ENCODE results near the gene TBC1D10A. TPM values are rescaled to one million over a fixed set of nuclear protein-coding genes. Genes with fewer than 3 reads are reported as not detected.
A peak's percentile ranks its signal among the peaks of the same experiment; 100 is the strongest.

Gene TBC1D10A
- total RNA-seq, 1 experiment from 2014 or later = 18.6 TPM

DNA sequence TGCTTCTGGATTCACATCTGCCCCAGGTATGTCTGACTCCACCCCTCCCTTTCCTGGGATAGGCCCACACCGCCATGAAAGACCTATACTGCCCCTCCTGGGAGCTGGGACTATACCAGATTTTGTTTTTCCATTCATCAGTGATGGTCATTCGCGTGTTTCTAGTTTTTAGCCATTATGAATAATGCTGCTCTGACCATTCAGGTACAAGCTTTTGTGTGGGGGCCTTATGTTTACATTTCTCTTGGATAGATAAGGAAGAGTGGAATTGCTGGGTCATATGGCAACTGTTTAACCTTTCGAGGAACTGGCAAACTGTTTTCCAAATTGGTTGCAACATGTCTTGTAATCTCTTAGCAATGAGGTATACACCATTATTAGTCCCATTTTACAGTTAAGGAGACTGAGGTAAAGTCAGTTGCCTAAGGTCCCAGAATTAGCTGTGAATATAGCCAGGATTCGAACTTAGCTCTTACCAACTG, 1.2 kb upstream of the TBC1D10A start:
- intact Hi-C loops (cut with micrococcal nuclease) = loop anchor here (1.0 kb wide), 1 partner anchor 39 kb away; the partner anchor contains the start of gene CASTOR1
- H2AFZ ChIP-seq (ENCODE audit: low read depth, low read length, poor library complexity, severe bottlenecking) = no peak overlapping the region
- peak overlapping the region; percentile 84 for H3K4me2 ChIP-seq (ENCODE audit: low read length)
- POLR2A ChIA-PET = interaction anchor here (0.6 to 2.1 kb wide), 5 partner anchors 9 to 96 kb away, joined by 3 to 7 read pairs (median 7); partner anchors contain the start of genes CCDC157 and SF3A1
- TF ChIP-seq CEBPB (IDR thresholded peaks at IDR 0.05; ENCODE audit: low read depth) (no peak), YY1 (IDR thresholded peaks at IDR 0.05; ENCODE audit: extremely low read depth, insufficient replicate concordance, low read depth, low read length) (peak; percentile 11), SP1 (IDR thresholded peaks at IDR 0.05; ENCODE audit: low read depth) (0 out of 2 replicates have a peak, but pooled peaks have one; percentile 14), RAD21 (IDR thresholded peaks at IDR 0.05; ENCODE audit: low read depth) (peak; percentile 76), SRF (IDR thresholded peaks at IDR 0.05; ENCODE audit: low read depth) (no peak)
- TF ChIP-seq, protein P1, sequence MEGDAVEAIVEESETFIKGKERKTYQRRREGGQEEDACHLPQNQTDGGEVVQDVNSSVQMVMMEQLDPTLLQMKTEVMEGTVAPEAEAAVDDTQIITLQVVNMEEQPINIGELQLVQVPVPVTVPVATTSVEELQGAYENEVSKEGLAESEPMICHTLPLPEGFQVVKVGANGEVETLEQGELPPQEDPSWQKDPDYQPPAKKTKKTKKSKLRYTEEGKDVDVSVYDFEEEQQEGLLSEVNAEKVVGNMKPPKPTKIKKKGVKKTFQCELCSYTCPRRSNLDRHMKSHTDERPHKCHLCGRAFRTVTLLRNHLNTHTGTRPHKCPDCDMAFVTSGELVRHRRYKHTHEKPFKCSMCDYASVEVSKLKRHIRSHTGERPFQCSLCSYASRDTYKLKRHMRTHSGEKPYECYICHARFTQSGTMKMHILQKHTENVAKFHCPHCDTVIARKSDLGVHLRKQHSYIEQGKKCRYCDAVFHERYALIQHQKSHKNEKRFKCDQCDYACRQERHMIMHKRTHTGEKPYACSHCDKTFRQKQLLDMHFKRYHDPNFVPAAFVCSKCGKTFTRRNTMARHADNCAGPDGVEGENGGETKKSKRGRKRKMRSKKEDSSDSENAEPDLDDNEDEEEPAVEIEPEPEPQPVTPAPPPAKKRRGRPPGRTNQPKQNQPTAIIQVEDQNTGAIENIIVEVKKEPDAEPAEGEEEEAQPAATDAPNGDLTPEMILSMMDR (IDR thresholded peaks at IDR 0.05 in 2 of 3, conservative IDR thresholded peaks at IDR 0.05 in 1 of 3; ENCODE audit: borderline replicate concordance in 1 of 3, insufficient read depth in 1 of 3, low read depth in 2 of 3, low read length in 2 of 3) = peak; percentile 36 to 66 (median 61); a peak in 5 of 6 replicates
- peaks cover 1 to 14% of the 10 kb centered on the region in 2 experiments; a peak in 3 of 4 replicates for H3K36me3 ChIP-seq (ENCODE audit: control insufficient read depth in 1 of 2, insufficient read depth in 2 of 2, low read length in 2 of 2)
- no TSS peak for BruUV-seq (replicated peaks)
- peak overlapping the region; percentile 49; the same call in 1 of the 2 replicates for H3K27ac ChIP-seq (ENCODE audit: low read depth, low read length)
- no peaks in the 10 kb centered on the region for H4K20me1 ChIP-seq (ENCODE audit: insufficient read depth)
- ATAC-seq = peak; percentile 50
- peak overlapping the region in 1 of 2 experiments; percentile 61; a peak in 1 of 4 replicates for H3K4me3 ChIP-seq (replicated peaks in 1 of 2; ENCODE audit: low read depth in 1 of 2, low read length in 2 of 2)
- H3K4me1 ChIP-seq (ENCODE audit: control insufficient read depth in 1 of 2, insufficient read depth in 2 of 2, low read length in 2 of 2) = peaks cover 26 to 39% of the 10 kb centered on the region in 2 experiments
- RAD21 ChIA-PET (ENCODE audit: low non-redundant PET in 1 of 2, low total read pairs in 2 of 2, uncharacterized antibody in 2 of 2, unreplicated experiment in 2 of 2) = interaction anchor here (1.0 to 3.4 kb wide), 3 partner anchors 29 to 40 kb away, joined by 3 to 21 read pairs (median 16); partner anchors contain the start of genes CCDC157 (in 1 of the 2) and SF3A1 (in 1 of the 2)
- no peaks in the 10 kb centered on the region for H3K27me3 ChIP-seq (ENCODE audit: insufficient read depth, low read length)
- peak; percentile 27 for DNase-seq (ENCODE audit: low read depth, low spot score)
- CTCF ChIA-PET = interaction anchor here (1.0 to 6.4 kb wide), 3 partner anchors 13 to 38 kb away, joined by 3 to 81 read pairs (median 4); partner anchors contain the start of genes CASTOR1, CCDC157 and SF3A1
- no peaks in the 10 kb centered on the region for H3K9me3 ChIP-seq (ENCODE audit: control insufficient read depth in 1 of 2, insufficient read depth in 1 of 2, low read depth in 1 of 2, low read length in 2 of 2)
- H3K9ac ChIP-seq (ENCODE audit: low read length) = peak overlapping the region; percentile 62
- no peaks in the 10 kb centered on the region for H3K9me2 ChIP-seq (ENCODE audit: insufficient read depth)
- peaks cover 4% of the 10 kb centered on the region; the same call in 1 of the 2 replicates for H3K79me2 ChIP-seq (ENCODE audit: insufficient read depth, low read length)

All from HCT116 (cell line).